HG03196 (cell line): ENCODE measurements around the gene OPN1MW3.
"Not testable (repeated sequence)": the region's sequence is repeated elsewhere in the genome, so short reads cannot be mapped to it uniquely, and the experiment has no call there.

Experiments used
- ATAC-seq: cut with Tn5 transposase; IDR thresholded peaks from one replicate; pipeline ENCODE4 v1.9.1; 2021; ENCODE audit not compliant: unreplicated experiment

The OPN1MW3 gene

GRCh38 chrX:154295664-154296310 lies 38.4 kb downstream of the OPN1MW3 start, which contains the start of gene TKTL1:
Gene TKTL1, plus strand, starts transcription at chrX:154295795. Its CDS starts 65 bp downstream, at chrX:154295860.
- no peak for ATAC-seq

GRCh38 chrX:154296731-154297130 lies 39.3 kb downstream of the OPN1MW3 start:
- no peak for ATAC-seq

- no peak for ATAC-seq
These were observed 40.9 kb downstream of the OPN1MW3 start for GRCh38 chrX:154298312-154298711.

GRCh38 chrX:154300816-154301215 lies 43.4 kb downstream of the OPN1MW3 start:
- ATAC-seq, result no peak

GRCh38 chrX:154302998-154303397 lies 45.6 kb downstream of the OPN1MW3 start:
- not testable (repeated sequence) for ATAC-seq

GRCh38 chrX:154303476-154303875 lies 46.1 kb downstream of the OPN1MW3 start:
- no peak for ATAC-seq

GRCh38 chrX:154304846-154305245 lies 47.5 kb downstream of the OPN1MW3 start:
- ATAC-seq, result no peak

GRCh38 chrX:154305541-154306205 lies 48.3 kb downstream of the OPN1MW3 start:
- no peak for ATAC-seq

- ATAC-seq, result no peak
These were observed 49.8 kb downstream of the OPN1MW3 start for GRCh38 chrX:154307202-154307601.

GRCh38 chrX:154308108-154308946 lies 50.9 kb downstream of the OPN1MW3 start:
- no peak for ATAC-seq

GRCh38 chrX:154309041-154309775 lies 51.8 kb downstream of the OPN1MW3 start:
- ATAC-seq, result no peak

- ATAC-seq, result no peak
These were observed 53.5 kb downstream of the OPN1MW3 start for GRCh38 chrX:154310616-154311536.

GRCh38 chrX:154312116-154312515 lies 54.7 kb downstream of the OPN1MW3 start:
- no peak for ATAC-seq

- no peak for ATAC-seq
These were observed 55.8 kb downstream of the OPN1MW3 start for GRCh38 chrX:154313147-154313546.

GRCh38 chrX:154315416-154315815 lies 58.0 kb downstream of the OPN1MW3 start:
- no peak for ATAC-seq

- ATAC-seq, result no peak
These were observed 60.1 kb downstream of the OPN1MW3 start for GRCh38 chrX:154317391-154317995.

GRCh38 chrX:154320406-154320805 lies 63.0 kb downstream of the OPN1MW3 start:
- ATAC-seq, result no peak
